Endothelial cell (in vitro differentiated cells): Measurements from ENCODE around the gene EXOSC2. TPM values are rescaled to one million over a fixed set of nuclear protein-coding genes. Genes with fewer than 3 reads are reported as not detected.

Experiments
- DNase-seq: peaks from one replicate; pipeline ENCODE4 v3.0.0; 2021; ENCODE audit warnings: low spot score
- H3K27ac Mint-ChIP-seq: one replicate; pipeline ENCODE4 v1.8.0; 2021; ENCODE audit warnings: mixed read lengths, inconsistent platforms; ENCODE audit not compliant: unreplicated experiment
- H3K27me3 Mint-ChIP-seq: one replicate; pipeline ENCODE4 v1.8.0; 2021; ENCODE audit warnings: mild to moderate bottlenecking, moderate library complexity, mixed read lengths, inconsistent platforms; ENCODE audit not compliant: unreplicated experiment
- H3K36me3 Mint-ChIP-seq: one replicate; pipeline ENCODE4 v1.8.0; 2021; ENCODE audit warnings: mild to moderate bottlenecking, low read depth, mixed read lengths, inconsistent platforms; ENCODE audit not compliant: unreplicated experiment
- H3K4me1 Mint-ChIP-seq: one replicate; pipeline ENCODE4 v1.8.0; 2021; ENCODE audit warnings: mild to moderate bottlenecking, mixed read lengths, inconsistent platforms; ENCODE audit not compliant: unreplicated experiment
- H3K4me3 Mint-ChIP-seq: one replicate; pipeline ENCODE4 v1.8.0; 2021; ENCODE audit warnings: mild to moderate bottlenecking, mixed read lengths, inconsistent platforms; ENCODE audit not compliant: unreplicated experiment
- H3K9me3 Mint-ChIP-seq: one replicate; pipeline ENCODE4 v1.8.0; 2021; ENCODE audit warnings: mixed read lengths, inconsistent platforms; ENCODE audit not compliant: unreplicated experiment
- total RNA-seq: library from RNA; stranded (reverse); fragmentation: NEBNext Ultra II Directional; extraction: Animal tissue kit (Norgen Biotek cat#: 25700); gene quantifications from one replicate; pipeline ENCODE4 v1.2.1, GENCODE V29; 2021; ENCODE audit not compliant: unreplicated experiment
- TF ChIP-seq, protein P1 (sequence below): fragments of 200-600 bp; sonication (generic); IDR thresholded peaks from one replicate; pipeline ENCODE4 v1.5.0; 2021; ENCODE audit warnings: antibody characterized with exemption; ENCODE audit not compliant: unreplicated experiment

The EXOSC2 gene
- total RNA-seq, 1 donor from 2014 or later, result 26.0 TPM

DNA sequence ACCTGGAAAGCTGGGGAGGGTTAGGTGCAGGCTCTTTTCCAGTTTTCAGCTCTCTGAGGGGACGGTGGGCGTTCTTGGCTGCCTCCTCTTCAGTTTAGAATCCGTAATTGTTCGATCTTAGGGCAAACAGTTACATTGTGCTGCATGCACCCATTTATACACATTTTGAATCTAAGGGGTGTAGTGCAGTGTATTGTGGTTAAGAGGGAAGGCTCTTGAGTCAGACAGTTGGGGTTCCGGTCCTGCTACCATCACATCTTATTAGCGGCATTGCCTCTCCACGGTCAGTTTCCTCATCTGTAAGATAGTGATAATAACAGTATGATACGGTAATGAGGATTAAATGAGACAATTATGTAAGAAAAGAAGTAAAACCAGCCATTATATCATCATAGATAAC is 625 bp downstream of the EXOSC2 start:
- peaks cover 18% of the 10 kb centered on the region for H3K4me1 Mint-ChIP-seq
- peak overlapping the region; percentile 97 for H3K4me3 Mint-ChIP-seq
- peaks cover 7% of the 10 kb centered on the region for H3K27me3 Mint-ChIP-seq
- peaks cover 30% of the 10 kb centered on the region for H3K36me3 Mint-ChIP-seq
- H3K9me3 Mint-ChIP-seq, result no peaks in the 10 kb centered on the region
- TF ChIP-seq, protein P1, sequence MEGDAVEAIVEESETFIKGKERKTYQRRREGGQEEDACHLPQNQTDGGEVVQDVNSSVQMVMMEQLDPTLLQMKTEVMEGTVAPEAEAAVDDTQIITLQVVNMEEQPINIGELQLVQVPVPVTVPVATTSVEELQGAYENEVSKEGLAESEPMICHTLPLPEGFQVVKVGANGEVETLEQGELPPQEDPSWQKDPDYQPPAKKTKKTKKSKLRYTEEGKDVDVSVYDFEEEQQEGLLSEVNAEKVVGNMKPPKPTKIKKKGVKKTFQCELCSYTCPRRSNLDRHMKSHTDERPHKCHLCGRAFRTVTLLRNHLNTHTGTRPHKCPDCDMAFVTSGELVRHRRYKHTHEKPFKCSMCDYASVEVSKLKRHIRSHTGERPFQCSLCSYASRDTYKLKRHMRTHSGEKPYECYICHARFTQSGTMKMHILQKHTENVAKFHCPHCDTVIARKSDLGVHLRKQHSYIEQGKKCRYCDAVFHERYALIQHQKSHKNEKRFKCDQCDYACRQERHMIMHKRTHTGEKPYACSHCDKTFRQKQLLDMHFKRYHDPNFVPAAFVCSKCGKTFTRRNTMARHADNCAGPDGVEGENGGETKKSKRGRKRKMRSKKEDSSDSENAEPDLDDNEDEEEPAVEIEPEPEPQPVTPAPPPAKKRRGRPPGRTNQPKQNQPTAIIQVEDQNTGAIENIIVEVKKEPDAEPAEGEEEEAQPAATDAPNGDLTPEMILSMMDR, result no peak
- peak overlapping the region; percentile 59 for H3K27ac Mint-ChIP-seq
- DNase-seq, result no peak

DNA sequence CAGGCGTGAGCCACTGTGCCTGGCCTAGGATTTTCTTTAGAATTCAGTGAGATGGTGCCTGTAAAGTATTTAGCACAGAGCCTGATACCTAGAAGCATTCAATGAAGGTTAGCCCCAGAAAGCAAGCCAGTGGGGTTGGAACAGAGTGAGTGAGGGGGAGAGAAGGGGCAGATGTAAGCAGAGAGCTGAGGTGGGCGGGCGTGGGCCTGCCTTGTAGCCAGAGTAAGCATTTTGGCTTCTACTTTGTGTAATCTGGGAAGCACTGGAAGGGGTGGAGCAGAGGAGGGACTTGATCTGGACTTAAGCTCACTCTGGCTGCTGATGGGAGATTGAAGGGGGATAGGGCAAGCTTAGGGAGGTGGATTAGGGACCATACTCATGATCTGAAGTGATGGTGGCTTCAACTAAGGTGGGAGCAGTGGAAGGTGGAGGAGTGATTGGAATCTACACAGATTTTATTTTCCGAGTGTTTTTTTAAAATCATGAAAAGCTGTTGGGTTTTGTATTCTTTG is 2.6 kb downstream of the EXOSC2 start:
- Mint-ChIP-seq H3K36me3 (peaks cover 30% of the 10 kb centered on the region), H3K27ac (no peak overlapping the region), H3K4me3 (peak overlapping the region; percentile 37)

DNA sequence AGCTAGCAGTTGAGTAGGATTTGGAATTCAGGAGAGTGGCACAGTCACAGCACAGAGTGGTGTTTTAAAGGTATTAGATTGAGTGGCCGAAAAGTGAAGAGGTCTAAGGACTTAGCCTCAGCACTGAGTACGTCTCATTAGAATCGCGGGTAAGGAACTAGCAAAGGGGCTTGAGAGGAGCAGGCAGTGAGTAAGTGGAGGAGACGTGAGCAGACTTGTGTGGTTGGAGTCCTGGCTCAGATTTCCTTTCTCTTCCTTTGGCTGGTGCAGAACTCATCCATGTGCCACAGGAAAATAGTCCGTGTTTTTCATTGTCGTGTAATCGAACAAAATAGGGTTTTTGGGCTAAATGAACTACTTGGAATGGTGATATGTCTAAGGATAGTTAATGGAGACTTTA is 3.4 kb downstream of the EXOSC2 start:
- Mint-ChIP-seq H3K4me3 (peak overlapping the region; percentile 3), H3K4me1 (peaks cover 18% of the 10 kb centered on the region), H3K27ac (no peak overlapping the region), H3K9me3 (no peaks in the 10 kb centered on the region), H3K27me3 (peaks cover 5% of the 10 kb centered on the region), H3K36me3 (peaks cover 31% of the 10 kb centered on the region)
- DNase-seq, result no peak
- TF ChIP-seq, protein P1, result no peak

More for the DNA sequence above, 2.6 kb downstream of the EXOSC2 start:
- Mint-ChIP-seq H3K9me3 (no peaks in the 10 kb centered on the region), H3K4me1 (peaks cover 18% of the 10 kb centered on the region), H3K27me3 (peaks cover 7% of the 10 kb centered on the region)
- DNase-seq, result no peak
- TF ChIP-seq, protein P1, result no peak

DNA sequence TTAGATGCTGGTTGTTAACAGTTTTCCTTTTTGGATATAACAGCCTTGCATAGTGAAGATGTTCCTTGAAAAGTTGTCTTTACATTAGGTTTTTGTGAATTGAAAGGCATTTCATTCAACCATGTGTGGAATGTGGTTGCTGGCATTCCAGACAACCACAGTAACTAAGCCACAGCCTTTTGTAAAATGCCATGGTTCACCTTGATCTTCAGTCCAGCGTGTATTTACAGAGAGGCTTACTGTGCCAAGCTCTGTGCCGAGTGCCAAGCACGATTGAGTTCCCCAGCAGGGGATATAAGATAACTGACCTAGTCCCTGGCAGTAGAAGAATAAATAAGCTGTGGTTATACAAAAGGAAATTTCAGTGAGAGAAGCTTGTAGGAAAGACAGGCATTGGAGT is 4.9 kb downstream of the EXOSC2 start:
- no peak overlapping the region for H3K27ac Mint-ChIP-seq
- peaks cover 2% of the 10 kb centered on the region for H3K27me3 Mint-ChIP-seq
- no peaks in the 10 kb centered on the region for H3K9me3 Mint-ChIP-seq
- TF ChIP-seq, protein P1, result no peak
- H3K4me1 Mint-ChIP-seq, result peaks cover 8% of the 10 kb centered on the region
- H3K36me3 Mint-ChIP-seq, result peaks cover 44% of the 10 kb centered on the region
- H3K4me3 Mint-ChIP-seq, result no peak overlapping the region
- no peak for DNase-seq

DNA sequence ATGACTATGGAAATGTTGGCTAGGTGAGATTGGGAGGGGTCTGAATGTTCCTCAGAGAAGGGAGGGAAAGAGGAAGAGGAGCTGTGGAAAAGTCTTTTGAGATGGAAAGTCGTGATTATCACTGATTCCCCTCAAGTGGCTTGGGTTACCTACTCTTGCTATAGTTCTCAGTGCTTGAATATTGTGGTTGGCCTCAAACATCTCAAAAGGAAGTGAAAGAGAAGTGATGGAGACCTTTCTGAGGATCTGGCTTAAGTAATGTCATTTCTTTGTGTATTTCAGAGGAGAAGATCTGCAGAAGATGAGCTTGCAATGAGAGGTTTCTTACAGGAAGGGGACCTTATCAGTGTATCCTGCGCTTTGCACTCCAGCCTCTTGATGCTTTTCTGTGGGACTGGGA is 5.5 kb downstream of the EXOSC2 start:
- TF ChIP-seq, protein P1, result no peak
- DNase-seq, result no peak
- H3K4me3 Mint-ChIP-seq, result no peak overlapping the region
- H3K9me3 Mint-ChIP-seq, result no peaks in the 10 kb centered on the region
- no peak overlapping the region for H3K27ac Mint-ChIP-seq
- H3K27me3 Mint-ChIP-seq, result peaks cover 2% of the 10 kb centered on the region
- peaks cover 7% of the 10 kb centered on the region for H3K4me1 Mint-ChIP-seq
- H3K36me3 Mint-ChIP-seq, result peaks cover 48% of the 10 kb centered on the region
